ENCODE data around the gene TRIM50.

DNA sequence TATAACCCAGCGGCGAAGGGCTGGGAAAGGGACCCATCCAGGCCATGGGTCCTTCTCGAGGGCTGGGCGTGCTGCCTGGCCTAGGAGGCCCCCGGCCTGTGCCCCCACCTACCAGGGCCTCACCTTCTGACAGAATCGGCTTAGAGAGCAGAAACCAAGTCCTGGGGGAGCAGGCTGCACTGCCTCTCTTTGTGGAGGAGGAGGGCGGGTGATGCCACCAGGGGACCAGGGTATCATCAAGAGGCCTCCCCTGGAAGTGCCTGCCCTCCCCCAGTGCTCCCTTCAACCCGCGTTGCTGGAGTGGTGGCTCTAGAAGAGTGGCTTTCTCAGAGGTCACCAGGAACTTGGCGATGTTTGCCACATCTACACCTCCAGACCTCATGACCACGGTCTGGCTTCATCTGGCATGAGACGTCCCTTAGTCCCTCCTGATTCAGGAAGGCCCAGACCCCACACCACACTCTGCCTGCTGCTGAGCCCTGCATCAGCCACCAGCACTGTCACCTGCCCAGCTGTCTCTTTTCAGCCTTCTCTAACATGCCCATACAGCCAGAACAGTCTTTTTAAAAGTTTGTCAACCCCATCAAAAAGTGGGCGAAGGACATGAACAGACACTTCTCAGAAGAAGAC is 32.0 kb upstream of the TRIM50 start:
- TF ChIP-seq CTCF (IDR thresholded peaks at IDR 0.05; ENCODE audit: low read length), result no peak
- TF ChIP-seq EZH2phosphoT487 (IDR thresholded peaks at IDR 0.05; ENCODE audit: low read length), result no peak

Data from MM.1S (cell line).